Measurements from ENCODE around the gene LUC7L.
"Not testable (repeated sequence)": the region's sequence is repeated elsewhere in the genome, so short reads cannot be mapped to it uniquely, and the experiment has no call there.

DNA sequence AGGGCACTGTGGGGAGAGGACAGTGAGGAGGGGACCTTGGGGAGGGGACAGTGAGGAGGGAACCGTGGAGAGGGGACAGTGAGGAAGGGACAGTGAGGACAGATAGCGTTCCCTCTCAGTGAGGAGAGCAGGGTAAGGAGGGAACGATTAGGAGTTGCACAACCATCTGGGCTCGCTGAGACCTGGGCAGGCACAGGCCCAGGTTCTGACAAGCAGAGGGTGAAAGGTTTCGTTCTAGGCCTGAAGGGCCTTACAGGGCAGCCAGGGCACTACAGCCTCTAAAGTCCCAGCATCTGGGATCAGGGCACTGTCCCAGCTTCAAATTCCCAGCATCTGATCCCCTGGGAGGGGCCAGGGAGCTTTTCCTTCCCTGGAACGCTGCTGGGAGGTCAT is 76.1 kb downstream of the LUC7L start:
- TF ChIP-seq CHD4 (IDR thresholded peaks at IDR 0.05; ENCODE audit: borderline replicate concordance); JUNB (IDR thresholded peaks at IDR 0.05); NPAS2 (CRISPR knock-in tag; IDR thresholded peaks at IDR 0.05; ENCODE audit: borderline replicate concordance); MYC (IDR thresholded peaks at IDR 0.05; ENCODE audit: borderline replicate concordance, low read length); CEBPB (IDR thresholded peaks at IDR 0.05); POLR2A (IDR thresholded peaks at IDR 0.05; ENCODE audit: low read length); CBX2 (IDR thresholded peaks at IDR 0.05; ENCODE audit: borderline replicate concordance, low read depth); ZFP36 (IDR thresholded peaks at IDR 0.05; ENCODE audit: borderline replicate concordance, partially characterized antibody); SREBF2 (IDR thresholded peaks at IDR 0.05); CHD2 (IDR thresholded peaks at IDR 0.05; ENCODE audit: low read length, partially characterized antibody); CBX8 (IDR thresholded peaks at IDR 0.05); RNF2 (IDR thresholded peaks at IDR 0.05; ENCODE audit: borderline replicate concordance, low read depth): not testable (repeated sequence)
- TF ChIP-seq, protein P1, sequence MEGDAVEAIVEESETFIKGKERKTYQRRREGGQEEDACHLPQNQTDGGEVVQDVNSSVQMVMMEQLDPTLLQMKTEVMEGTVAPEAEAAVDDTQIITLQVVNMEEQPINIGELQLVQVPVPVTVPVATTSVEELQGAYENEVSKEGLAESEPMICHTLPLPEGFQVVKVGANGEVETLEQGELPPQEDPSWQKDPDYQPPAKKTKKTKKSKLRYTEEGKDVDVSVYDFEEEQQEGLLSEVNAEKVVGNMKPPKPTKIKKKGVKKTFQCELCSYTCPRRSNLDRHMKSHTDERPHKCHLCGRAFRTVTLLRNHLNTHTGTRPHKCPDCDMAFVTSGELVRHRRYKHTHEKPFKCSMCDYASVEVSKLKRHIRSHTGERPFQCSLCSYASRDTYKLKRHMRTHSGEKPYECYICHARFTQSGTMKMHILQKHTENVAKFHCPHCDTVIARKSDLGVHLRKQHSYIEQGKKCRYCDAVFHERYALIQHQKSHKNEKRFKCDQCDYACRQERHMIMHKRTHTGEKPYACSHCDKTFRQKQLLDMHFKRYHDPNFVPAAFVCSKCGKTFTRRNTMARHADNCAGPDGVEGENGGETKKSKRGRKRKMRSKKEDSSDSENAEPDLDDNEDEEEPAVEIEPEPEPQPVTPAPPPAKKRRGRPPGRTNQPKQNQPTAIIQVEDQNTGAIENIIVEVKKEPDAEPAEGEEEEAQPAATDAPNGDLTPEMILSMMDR (IDR thresholded peaks at IDR 0.05) = not testable (repeated sequence)
- TF ChIP-seq, protein P2, sequence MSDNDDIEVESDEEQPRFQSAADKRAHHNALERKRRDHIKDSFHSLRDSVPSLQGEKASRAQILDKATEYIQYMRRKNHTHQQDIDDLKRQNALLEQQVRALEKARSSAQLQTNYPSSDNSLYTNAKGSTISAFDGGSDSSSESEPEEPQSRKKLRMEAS (IDR thresholded peaks at IDR 0.05) = not testable (repeated sequence)
